ENCODE measurements around the gene SLCO1B3. TPM values are rescaled to one million over a fixed set of nuclear protein-coding genes. Genes with fewer than 3 reads are reported as not detected.

The SLCO1B3 gene
- total and polyA plus RNA-seq, 2 experiments from 2014 or later: 0.17 TPM; not detected in 1

DNA sequence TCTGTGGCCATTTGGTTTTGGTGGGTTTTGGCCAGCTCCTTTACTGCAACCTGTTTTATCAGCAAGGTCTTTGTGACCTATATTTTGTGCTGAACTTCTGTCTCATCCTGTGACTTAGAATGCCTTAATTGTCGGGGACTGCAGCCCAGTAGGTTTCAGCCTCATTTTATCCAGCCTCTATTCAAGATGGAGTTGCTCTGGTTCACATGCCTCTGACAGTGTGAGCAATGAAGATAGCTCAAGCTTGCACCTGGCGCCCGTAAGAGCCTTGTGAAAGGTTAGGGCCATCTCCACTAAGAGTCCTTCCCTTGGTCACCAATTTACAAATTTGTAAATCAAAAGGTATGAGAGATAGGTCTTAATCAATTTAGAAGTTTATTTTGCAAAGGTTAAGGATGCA, 19.4 kb downstream of the SLCO1B3 start:
- Histone ChIP-seq H3K4me1 (ENCODE audit: insufficient read depth) (no peaks in the 10 kb centered on the region), H3K36me3 (ENCODE audit: insufficient read depth) (no peaks in the 10 kb centered on the region), H3K4me3 (no peak overlapping the region), H3F3A (replicated peaks; ENCODE audit: low read depth) (no peaks in the 10 kb centered on the region), H3K9me2 (ENCODE audit: insufficient read depth) (no peaks in the 10 kb centered on the region), H3K27me3 (ENCODE audit: insufficient read depth) (no peaks in the 10 kb centered on the region), H3K4me2 (no peak overlapping the region), H3K79me2 (replicated peaks; ENCODE audit: insufficient read depth) (no peaks in the 10 kb centered on the region), H2AFZ (no peak overlapping the region), H4K20me1 (replicated peaks; ENCODE audit: insufficient read depth) (no peaks in the 10 kb centered on the region), H3K27ac (ENCODE audit: low read depth) (no peak overlapping the region)
- Mint-ChIP-seq H3K9me3 (no peaks in the 10 kb centered on the region), H3K27ac (no peak overlapping the region), H3K27me3 (ENCODE audit: insufficient read depth, low read depth, poor library complexity) (no peaks in the 10 kb centered on the region), H3K36me3 (ENCODE audit: low read depth) (no peaks in the 10 kb centered on the region), H3K4me3 (no peak overlapping the region), H3K4me1 (no peaks in the 10 kb centered on the region)
- TF ChIP-seq ZNF331 (CRISPR knock-in tag; IDR thresholded peaks at IDR 0.05; ENCODE audit: low read depth) (no peak), NANOG (IDR thresholded peaks at IDR 0.05; ENCODE audit: borderline replicate concordance) (no peak), POLR2AphosphoS5 (IDR thresholded peaks at IDR 0.05; ENCODE audit: low read depth) (no peak), STAT1 (IDR thresholded peaks at IDR 0.05; ENCODE audit: unreplicated experiment) (no peak), ZNF114 (CRISPR knock-in tag; IDR thresholded peaks at IDR 0.05) (no peak), EZH2 (IDR thresholded peaks at IDR 0.05; ENCODE audit: low read depth, unreplicated experiment) (no peak), JUNB (IDR thresholded peaks at IDR 0.05; ENCODE audit: unreplicated experiment) (no peak)
- TF ChIP-seq, protein P1, sequence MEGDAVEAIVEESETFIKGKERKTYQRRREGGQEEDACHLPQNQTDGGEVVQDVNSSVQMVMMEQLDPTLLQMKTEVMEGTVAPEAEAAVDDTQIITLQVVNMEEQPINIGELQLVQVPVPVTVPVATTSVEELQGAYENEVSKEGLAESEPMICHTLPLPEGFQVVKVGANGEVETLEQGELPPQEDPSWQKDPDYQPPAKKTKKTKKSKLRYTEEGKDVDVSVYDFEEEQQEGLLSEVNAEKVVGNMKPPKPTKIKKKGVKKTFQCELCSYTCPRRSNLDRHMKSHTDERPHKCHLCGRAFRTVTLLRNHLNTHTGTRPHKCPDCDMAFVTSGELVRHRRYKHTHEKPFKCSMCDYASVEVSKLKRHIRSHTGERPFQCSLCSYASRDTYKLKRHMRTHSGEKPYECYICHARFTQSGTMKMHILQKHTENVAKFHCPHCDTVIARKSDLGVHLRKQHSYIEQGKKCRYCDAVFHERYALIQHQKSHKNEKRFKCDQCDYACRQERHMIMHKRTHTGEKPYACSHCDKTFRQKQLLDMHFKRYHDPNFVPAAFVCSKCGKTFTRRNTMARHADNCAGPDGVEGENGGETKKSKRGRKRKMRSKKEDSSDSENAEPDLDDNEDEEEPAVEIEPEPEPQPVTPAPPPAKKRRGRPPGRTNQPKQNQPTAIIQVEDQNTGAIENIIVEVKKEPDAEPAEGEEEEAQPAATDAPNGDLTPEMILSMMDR (conservative IDR thresholded peaks at IDR 0.05; ENCODE audit: low read depth in 2 of 2): no peak
- TF ChIP-seq, protein P2, sequence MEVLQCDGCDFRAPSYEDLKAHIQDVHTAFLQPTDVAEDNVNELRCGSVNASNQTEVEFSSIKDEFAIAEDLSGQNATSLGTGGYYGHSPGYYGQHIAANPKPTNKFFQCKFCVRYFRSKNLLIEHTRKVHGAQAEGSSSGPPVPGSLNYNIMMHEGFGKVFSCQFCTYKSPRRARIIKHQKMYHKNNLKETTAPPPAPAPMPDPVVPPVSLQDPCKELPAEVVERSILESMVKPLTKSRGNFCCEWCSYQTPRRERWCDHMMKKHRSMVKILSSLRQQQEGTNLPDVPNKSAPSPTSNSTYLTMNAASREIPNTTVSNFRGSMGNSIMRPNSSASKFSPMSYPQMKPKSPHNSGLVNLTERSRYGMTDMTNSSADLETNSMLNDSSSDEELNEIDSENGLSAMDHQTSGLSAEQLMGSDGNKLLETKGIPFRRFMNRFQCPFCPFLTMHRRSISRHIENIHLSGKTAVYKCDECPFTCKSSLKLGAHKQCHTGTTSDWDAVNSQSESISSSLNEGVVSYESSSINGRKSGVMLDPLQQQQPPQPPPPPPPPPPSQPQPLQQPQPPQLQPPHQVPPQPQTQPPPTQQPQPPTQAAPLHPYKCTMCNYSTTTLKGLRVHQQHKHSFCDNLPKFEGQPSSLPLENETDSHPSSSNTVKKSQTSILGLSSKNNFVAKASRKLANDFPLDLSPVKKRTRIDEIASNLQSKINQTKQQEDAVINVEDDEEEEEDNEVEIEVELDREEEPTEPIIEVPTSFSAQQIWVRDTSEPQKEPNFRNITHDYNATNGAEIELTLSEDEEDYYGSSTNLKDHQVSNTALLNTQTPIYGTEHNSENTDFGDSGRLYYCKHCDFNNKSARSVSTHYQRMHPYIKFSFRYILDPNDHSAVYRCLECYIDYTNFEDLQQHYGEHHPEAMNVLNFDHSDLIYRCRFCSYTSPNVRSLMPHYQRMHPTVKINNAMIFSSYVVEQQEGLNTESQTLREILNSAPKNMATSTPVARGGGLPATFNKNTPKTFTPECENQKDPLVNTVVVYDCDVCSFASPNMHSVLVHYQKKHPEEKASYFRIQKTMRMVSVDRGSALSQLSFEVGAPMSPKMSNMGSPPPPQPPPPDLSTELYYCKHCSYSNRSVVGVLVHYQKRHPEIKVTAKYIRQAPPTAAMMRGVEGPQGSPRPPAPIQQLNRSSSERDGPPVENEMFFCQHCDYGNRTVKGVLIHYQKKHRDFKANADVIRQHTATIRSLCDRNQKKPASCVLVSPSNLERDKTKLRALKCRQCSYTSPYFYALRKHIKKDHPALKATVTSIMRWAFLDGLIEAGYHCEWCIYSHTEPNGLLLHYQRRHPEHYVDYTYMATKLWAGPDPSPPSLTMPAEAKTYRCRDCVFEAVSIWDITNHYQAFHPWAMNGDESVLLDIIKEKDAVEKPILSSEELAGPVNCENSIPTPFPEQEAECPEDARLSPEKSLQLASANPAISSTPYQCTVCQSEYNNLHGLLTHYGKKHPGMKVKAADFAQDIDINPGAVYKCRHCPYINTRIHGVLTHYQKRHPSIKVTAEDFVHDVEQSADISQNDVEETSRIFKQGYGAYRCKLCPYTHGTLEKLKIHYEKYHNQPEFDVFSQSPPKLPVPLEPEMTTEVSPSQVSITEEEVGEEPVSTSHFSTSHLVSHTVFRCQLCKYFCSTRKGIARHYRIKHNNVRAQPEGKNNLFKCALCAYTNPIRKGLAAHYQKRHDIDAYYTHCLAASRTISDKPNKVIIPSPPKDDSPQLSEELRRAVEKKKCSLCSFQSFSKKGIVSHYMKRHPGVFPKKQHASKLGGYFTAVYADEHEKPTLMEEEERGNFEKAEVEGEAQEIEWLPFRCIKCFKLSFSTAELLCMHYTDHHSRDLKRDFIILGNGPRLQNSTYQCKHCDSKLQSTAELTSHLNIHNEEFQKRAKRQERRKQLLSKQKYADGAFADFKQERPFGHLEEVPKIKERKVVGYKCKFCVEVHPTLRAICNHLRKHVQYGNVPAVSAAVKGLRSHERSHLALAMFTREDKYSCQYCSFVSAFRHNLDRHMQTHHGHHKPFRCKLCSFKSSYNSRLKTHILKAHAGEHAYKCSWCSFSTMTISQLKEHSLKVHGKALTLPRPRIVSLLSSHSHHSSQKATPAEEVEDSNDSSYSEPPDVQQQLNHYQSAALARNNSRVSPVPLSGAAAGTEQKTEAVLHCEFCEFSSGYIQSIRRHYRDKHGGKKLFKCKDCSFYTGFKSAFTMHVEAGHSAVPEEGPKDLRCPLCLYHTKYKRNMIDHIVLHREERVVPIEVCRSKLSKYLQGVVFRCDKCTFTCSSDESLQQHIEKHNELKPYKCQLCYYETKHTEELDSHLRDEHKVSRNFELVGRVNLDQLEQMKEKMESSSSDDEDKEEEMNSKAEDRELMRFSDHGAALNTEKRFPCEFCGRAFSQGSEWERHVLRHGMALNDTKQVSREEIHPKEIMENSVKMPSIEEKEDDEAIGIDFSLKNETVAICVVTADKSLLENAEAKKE (CRISPR knock-in tag; IDR thresholded peaks at IDR 0.05): no peak
- TF ChIP-seq, protein P3, sequence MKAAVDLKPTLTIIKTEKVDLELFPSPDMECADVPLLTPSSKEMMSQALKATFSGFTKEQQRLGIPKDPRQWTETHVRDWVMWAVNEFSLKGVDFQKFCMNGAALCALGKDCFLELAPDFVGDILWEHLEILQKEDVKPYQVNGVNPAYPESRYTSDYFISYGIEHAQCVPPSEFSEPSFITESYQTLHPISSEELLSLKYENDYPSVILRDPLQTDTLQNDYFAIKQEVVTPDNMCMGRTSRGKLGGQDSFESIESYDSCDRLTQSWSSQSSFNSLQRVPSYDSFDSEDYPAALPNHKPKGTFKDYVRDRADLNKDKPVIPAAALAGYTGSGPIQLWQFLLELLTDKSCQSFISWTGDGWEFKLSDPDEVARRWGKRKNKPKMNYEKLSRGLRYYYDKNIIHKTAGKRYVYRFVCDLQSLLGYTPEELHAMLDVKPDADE (IDR thresholded peaks at IDR 0.05): no peak
- ATAC-seq (no peak), DNase-seq (ENCODE audit: low spot score) (no peak)

Measured in GM23338 (cell line).